ENCODE data around the gene HMGCL. TPM values are rescaled to one million over a fixed set of nuclear protein-coding genes. Genes with fewer than 3 reads are reported as not detected.
"Not testable (repeated sequence)": the region's sequence is repeated elsewhere in the genome, so short reads cannot be mapped to it uniquely, and the experiment has no call there.

Gene HMGCL
- total RNA-seq, 1 donor from 2014 or later, result 20.7 TPM

DNA sequence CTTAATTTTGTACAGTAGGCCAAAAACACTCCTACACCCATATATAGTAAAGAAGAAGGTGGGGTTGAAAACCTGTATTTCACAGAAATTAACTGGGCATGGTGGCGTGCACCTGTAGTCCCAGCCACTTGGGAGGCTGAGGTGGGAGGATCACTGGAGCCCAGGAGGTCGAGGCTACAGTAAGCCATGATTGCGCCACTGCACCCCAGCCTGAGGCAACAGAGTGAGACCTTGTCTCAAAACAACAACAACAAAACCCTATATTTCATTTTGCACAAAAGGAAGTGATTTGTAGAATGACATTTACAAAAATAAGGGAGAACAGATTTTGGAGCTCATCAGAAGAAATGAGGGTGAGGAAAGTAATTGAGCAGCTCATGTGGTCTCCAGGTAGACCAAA is 36.5 kb downstream of the HMGCL start:
- H3K4me3 ChIP-seq, result no peak overlapping the region
- Mint-ChIP-seq H3K4me3 (no peak overlapping the region), H3K9me3 (no peaks in the 10 kb centered on the region), H3K27ac (no peak overlapping the region), H3K27me3 (ENCODE audit: insufficient read depth, low read depth) (no peaks in the 10 kb centered on the region), H3K4me1 (peaks cover 15% of the 10 kb centered on the region), H3K36me3 (peaks cover 21% of the 10 kb centered on the region)
- no peak overlapping the region for H2AFZ ChIP-seq (replicated peaks)
- H3F3A ChIP-seq (ENCODE audit: low read depth), result peaks cover 26% of the 10 kb centered on the region
- H3K9ac ChIP-seq, result no peak overlapping the region
- H4K20me1 ChIP-seq (ENCODE audit: low read depth), result peaks cover 6% of the 10 kb centered on the region
- no peak for DNase-seq (ENCODE audit: low spot score)
- H3K27ac ChIP-seq, result no peak overlapping the region
- peaks cover 2% of the 10 kb centered on the region for H3K36me3 ChIP-seq
- TF ChIP-seq EZH2 (IDR thresholded peaks at IDR 0.05), result no peak
- TF ChIP-seq, protein P1, sequence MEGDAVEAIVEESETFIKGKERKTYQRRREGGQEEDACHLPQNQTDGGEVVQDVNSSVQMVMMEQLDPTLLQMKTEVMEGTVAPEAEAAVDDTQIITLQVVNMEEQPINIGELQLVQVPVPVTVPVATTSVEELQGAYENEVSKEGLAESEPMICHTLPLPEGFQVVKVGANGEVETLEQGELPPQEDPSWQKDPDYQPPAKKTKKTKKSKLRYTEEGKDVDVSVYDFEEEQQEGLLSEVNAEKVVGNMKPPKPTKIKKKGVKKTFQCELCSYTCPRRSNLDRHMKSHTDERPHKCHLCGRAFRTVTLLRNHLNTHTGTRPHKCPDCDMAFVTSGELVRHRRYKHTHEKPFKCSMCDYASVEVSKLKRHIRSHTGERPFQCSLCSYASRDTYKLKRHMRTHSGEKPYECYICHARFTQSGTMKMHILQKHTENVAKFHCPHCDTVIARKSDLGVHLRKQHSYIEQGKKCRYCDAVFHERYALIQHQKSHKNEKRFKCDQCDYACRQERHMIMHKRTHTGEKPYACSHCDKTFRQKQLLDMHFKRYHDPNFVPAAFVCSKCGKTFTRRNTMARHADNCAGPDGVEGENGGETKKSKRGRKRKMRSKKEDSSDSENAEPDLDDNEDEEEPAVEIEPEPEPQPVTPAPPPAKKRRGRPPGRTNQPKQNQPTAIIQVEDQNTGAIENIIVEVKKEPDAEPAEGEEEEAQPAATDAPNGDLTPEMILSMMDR (IDR thresholded peaks at IDR 0.05), result no peak
- no peak for TF ChIP-seq EZH2phosphoT487 (IDR thresholded peaks at IDR 0.05)
- H3K4me1 ChIP-seq, result peaks cover 3% of the 10 kb centered on the region
- H3K9me3 ChIP-seq (ENCODE audit: low read depth), result no peaks in the 10 kb centered on the region
- no peaks in the 10 kb centered on the region for H3K27me3 ChIP-seq
- no peak overlapping the region for H3K4me2 ChIP-seq
- H3K79me2 ChIP-seq (ENCODE audit: low read depth), result peaks cover 28% of the 10 kb centered on the region

DNA sequence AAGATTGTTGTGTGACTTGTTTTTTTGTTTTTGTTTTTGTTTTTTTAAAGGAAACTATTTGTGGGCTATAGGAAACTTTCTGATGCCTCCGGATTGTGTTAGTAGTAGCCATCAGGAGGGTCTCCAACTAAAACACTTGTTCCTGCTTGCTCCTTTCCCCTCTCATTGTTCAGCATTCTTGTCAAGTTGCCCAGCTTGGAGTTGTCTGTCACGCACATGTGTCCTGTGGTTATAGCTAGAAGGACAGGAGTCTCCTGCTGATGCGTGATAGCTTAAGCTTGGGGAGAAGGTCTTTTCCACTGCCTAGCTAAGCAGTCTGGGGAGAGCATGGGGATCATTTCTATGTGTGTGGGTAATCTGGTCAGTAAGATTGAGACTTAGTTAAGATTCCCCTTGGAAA is 37.5 kb downstream of the HMGCL start:
- Histone ChIP-seq H3K4me1 (peaks cover 3% of the 10 kb centered on the region), H3K27me3 (no peaks in the 10 kb centered on the region), H3K36me3 (peaks cover 4% of the 10 kb centered on the region), H3F3A (ENCODE audit: low read depth) (peaks cover 26% of the 10 kb centered on the region), H3K4me2 (no peak overlapping the region), H4K20me1 (ENCODE audit: low read depth) (peaks cover 6% of the 10 kb centered on the region), H2AFZ (replicated peaks) (no peak overlapping the region), H3K27ac (no peak overlapping the region), H3K79me2 (ENCODE audit: low read depth) (peaks cover 30% of the 10 kb centered on the region), H3K9me3 (ENCODE audit: low read depth) (no peaks in the 10 kb centered on the region), H3K9ac (no peak overlapping the region), H3K4me3 (no peak overlapping the region)
- H3K4me1 Mint-ChIP-seq, result peaks cover 15% of the 10 kb centered on the region
- DNase-seq (ENCODE audit: low spot score), result no peak
- no peaks in the 10 kb centered on the region for H3K9me3 Mint-ChIP-seq
- TF ChIP-seq EZH2phosphoT487 (IDR thresholded peaks at IDR 0.05), result no peak
- TF ChIP-seq, protein P1 (IDR thresholded peaks at IDR 0.05), result no peak
- TF ChIP-seq EZH2 (IDR thresholded peaks at IDR 0.05), result no peak
- peaks cover 21% of the 10 kb centered on the region for H3K36me3 Mint-ChIP-seq
- no peak overlapping the region for H3K4me3 Mint-ChIP-seq
- no peak overlapping the region for H3K27ac Mint-ChIP-seq
- H3K27me3 Mint-ChIP-seq (ENCODE audit: insufficient read depth, low read depth), result no peaks in the 10 kb centered on the region

DNA sequence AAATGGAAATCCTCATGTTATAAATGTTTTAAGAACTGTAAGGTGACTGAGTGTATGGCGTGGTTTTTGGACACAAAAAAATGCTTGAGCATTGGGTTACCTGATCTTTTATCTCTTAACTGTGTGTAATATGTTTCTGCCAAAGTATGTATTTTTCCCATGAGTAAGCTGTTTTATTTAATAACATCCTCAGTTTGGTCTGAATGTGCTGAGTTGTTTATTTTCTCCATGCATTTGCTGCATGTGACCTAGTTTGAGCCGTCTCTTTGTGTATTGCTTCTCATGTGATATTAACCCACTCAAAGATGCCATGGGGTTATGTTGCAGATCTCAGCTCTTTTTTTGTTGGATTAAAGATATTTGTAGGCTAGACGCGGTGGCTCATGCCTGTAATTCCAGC is 40.4 kb downstream of the HMGCL start:
- H3K4me1 Mint-ChIP-seq, result peaks cover 4% of the 10 kb centered on the region
- H3K36me3 ChIP-seq, result peaks cover 4% of the 10 kb centered on the region

DNA sequence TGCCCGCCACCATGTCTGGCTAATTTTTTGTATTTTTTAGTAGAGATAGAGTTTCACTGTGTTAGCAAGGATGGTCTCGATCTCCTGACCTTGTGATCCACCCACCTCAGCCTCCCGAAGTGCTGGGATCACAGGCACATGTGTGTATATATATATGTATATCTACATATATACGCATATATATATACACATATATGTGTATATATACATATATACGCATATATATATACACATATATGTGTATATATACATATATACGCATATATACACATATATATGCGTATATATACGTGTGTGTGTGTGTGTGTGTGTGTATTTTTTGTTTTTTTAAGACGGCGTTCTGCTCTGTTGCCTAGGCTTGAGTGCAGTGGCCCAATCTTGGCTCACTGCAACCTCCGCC is 42.1 kb downstream of the HMGCL start:
- H3K4me3 Mint-ChIP-seq, H3K36me3 ChIP-seq: not testable (repeated sequence)

More for the DNA sequence above, 40.4 kb downstream of the HMGCL start:
- Mint-ChIP-seq H3K4me3 (no peak overlapping the region), H3K9me3 (no peaks in the 10 kb centered on the region), H3K27me3 (ENCODE audit: insufficient read depth, low read depth) (no peaks in the 10 kb centered on the region), H3K36me3 (peaks cover 24% of the 10 kb centered on the region), H3K27ac (no peak overlapping the region)
- TF ChIP-seq EZH2 (IDR thresholded peaks at IDR 0.05) (no peak), EZH2phosphoT487 (IDR thresholded peaks at IDR 0.05) (no peak)
- TF ChIP-seq, protein P1 (IDR thresholded peaks at IDR 0.05), result no peak
- H3K27ac ChIP-seq, result no peak overlapping the region
- H3K9ac ChIP-seq, result no peak overlapping the region
- no peak overlapping the region for H3K4me3 ChIP-seq
- H4K20me1 ChIP-seq (ENCODE audit: low read depth), result peaks cover 6% of the 10 kb centered on the region
- no peaks in the 10 kb centered on the region for H3K27me3 ChIP-seq
- peaks cover 14% of the 10 kb centered on the region for H3F3A ChIP-seq (ENCODE audit: low read depth)
- no peak overlapping the region for H2AFZ ChIP-seq (replicated peaks)
- H3K79me2 ChIP-seq (ENCODE audit: low read depth), result peaks cover 33% of the 10 kb centered on the region
- H3K9me3 ChIP-seq (ENCODE audit: low read depth), result no peaks in the 10 kb centered on the region
- no peaks in the 10 kb centered on the region for H3K4me1 ChIP-seq
- no peak overlapping the region for H3K4me2 ChIP-seq
- no peak for DNase-seq (ENCODE audit: low spot score)

More for the DNA sequence above, 42.1 kb downstream of the HMGCL start:
- H3K9me3 ChIP-seq (ENCODE audit: low read depth); H3K4me1 ChIP-seq; DNase-seq (ENCODE audit: low spot score); H3K9me3 Mint-ChIP-seq; H3K27ac ChIP-seq; H3K27ac Mint-ChIP-seq; H3K27me3 Mint-ChIP-seq (ENCODE audit: insufficient read depth, low read depth); H3K27me3 ChIP-seq; H3K4me3 ChIP-seq; H2AFZ ChIP-seq (replicated peaks); H3K9ac ChIP-seq; H3K4me2 ChIP-seq: not testable (repeated sequence)
- peaks cover 13% of the 10 kb centered on the region for H3K4me1 Mint-ChIP-seq
- H3K36me3 Mint-ChIP-seq, result peaks cover 23% of the 10 kb centered on the region
- Histone ChIP-seq H4K20me1 (ENCODE audit: low read depth) (peaks cover 19% of the 10 kb centered on the region), H3F3A (ENCODE audit: low read depth) (peaks cover 11% of the 10 kb centered on the region), H3K79me2 (ENCODE audit: low read depth) (peaks cover 49% of the 10 kb centered on the region)

Measured in neural progenitor cell (in vitro differentiated cells).